Measurements from ENCODE around the gene BCL7C. TPM values are rescaled to one million over a fixed set of nuclear protein-coding genes. Genes with fewer than 3 reads are reported as not detected.

Gene BCL7C
- total RNA-seq, 2 donors from 2014 or later = 19.9 to 34.5 TPM

- H3K4me3 ChIP-seq = peak overlapping the region; percentile 66
- H3K36me3 ChIP-seq = no peaks in the 10 kb centered on the region
- TF ChIP-seq CTCF (IDR thresholded peaks at IDR 0.05) = no peak
- no peaks in the 10 kb centered on the region for H3K9me3 ChIP-seq
- DNase-seq = no peak
- H3K4me1 ChIP-seq = peaks cover 12% of the 10 kb centered on the region
- H3K9ac ChIP-seq (ENCODE audit: low read depth in 2 of 2, low read length in 2 of 2) = peak overlapping the region; percentile 89 to 100
- peak overlapping the region; percentile 93 for H3K27ac ChIP-seq
- intact Hi-C loops (cut with DNase I) = no loop called here
- no peaks in the 10 kb centered on the region for H3K27me3 ChIP-seq
These were observed 17.0 kb downstream of the BCL7C start for GRCh38 chr16:30876867-30877266.

GRCh38 chr16:30875871-30876801 lies 17.7 kb downstream of the BCL7C start:
- Histone ChIP-seq H3K4me1 (peaks cover 12% of the 10 kb centered on the region), H3K9ac (ENCODE audit: low read depth in 2 of 2, low read length in 2 of 2) (peak overlapping the region; percentile 89 to 100), H3K36me3 (no peaks in the 10 kb centered on the region), H3K27me3 (no peaks in the 10 kb centered on the region), H3K9me3 (no peaks in the 10 kb centered on the region), H3K4me3 (peak overlapping the region; percentile 66), H3K27ac (peak overlapping the region; percentile 93)
- intact Hi-C loops (cut with DNase I) = no loop called here
- TF ChIP-seq CTCF (IDR thresholded peaks at IDR 0.05) = no peak
- DNase-seq = peak; percentile 38

- Histone ChIP-seq H3K4me1 (peaks cover 12% of the 10 kb centered on the region), H3K36me3 (no peaks in the 10 kb centered on the region), H3K9ac (ENCODE audit: low read depth in 2 of 2, low read length in 2 of 2) (peak overlapping the region; percentile 89 to 100), H3K9me3 (no peaks in the 10 kb centered on the region), H3K4me3 (peak overlapping the region; percentile 66), H3K27me3 (no peaks in the 10 kb centered on the region), H3K27ac (peak overlapping the region; percentile 93)
- intact Hi-C loops (cut with DNase I) = no loop called here
- peak; percentile 93 for DNase-seq
- TF ChIP-seq CTCF (IDR thresholded peaks at IDR 0.05) = no peak
These were observed 18.8 kb downstream of the BCL7C start for GRCh38 chr16:30874821-30875717.

GRCh38 chr16:30874244-30874820 lies 19.5 kb downstream of the BCL7C start:
- intact Hi-C loops (cut with DNase I) = no loop called here
- no peak for DNase-seq
- peak overlapping the region; percentile 93 for H3K27ac ChIP-seq
- H3K9ac ChIP-seq (ENCODE audit: low read depth in 2 of 2, low read length in 2 of 2) = peak overlapping the region; percentile 89 to 100
- H3K36me3 ChIP-seq = no peaks in the 10 kb centered on the region
- peak overlapping the region; percentile 66 for H3K4me3 ChIP-seq
- TF ChIP-seq CTCF (IDR thresholded peaks at IDR 0.05) = no peak
- H3K9me3 ChIP-seq = no peaks in the 10 kb centered on the region
- H3K4me1 ChIP-seq = peaks cover 12% of the 10 kb centered on the region
- H3K27me3 ChIP-seq = no peaks in the 10 kb centered on the region

- intact Hi-C loops (cut with DNase I) = no loop called here
- no peaks in the 10 kb centered on the region for H3K4me1 ChIP-seq
- H3K9me3 ChIP-seq = no peaks in the 10 kb centered on the region
- no peaks in the 10 kb centered on the region for H3K27me3 ChIP-seq
- no peak overlapping the region for H3K27ac ChIP-seq
- no peak for DNase-seq
- no peak overlapping the region for H3K9ac ChIP-seq (ENCODE audit: low read depth in 2 of 2, low read length in 2 of 2)
- H3K36me3 ChIP-seq = no peaks in the 10 kb centered on the region
- TF ChIP-seq CTCF (IDR thresholded peaks at IDR 0.05) = no peak
- H3K4me3 ChIP-seq = no peak overlapping the region
These were observed 23.0 kb downstream of the BCL7C start for GRCh38 chr16:30870904-30871303.

Data from colonic mucosa (tissue), 4 donors.